CD14-positive monocyte (primary cell): Measurements from ENCODE around the gene APOL1. TPM values are rescaled to one million over a fixed set of nuclear protein-coding genes. Genes with fewer than 3 reads are reported as not detected.
"Not testable (repeated sequence)": the region's sequence is repeated elsewhere in the genome, so short reads cannot be mapped to it uniquely, and the experiment has no call there.

Experiments used
- DNase-seq, 3 donors: peaks; one replicate each; pipeline ENCODE4 v3.0.0-alpha.2; 2011 to 2022
- H2AFZ ChIP-seq: 2 replicates; pipeline ENCODE4 v1.6.0; 2012; ENCODE audit warnings: mild to moderate bottlenecking, low read depth, low read length, inconsistent platforms; ENCODE audit not compliant: insufficient read depth, poor library complexity, severe bottlenecking
- H3K27ac ChIP-seq, 2 donors: 1 replicate in 1 of 2; 2 replicates in 1 of 2; pipeline ENCODE4 v1.5.1; 2012 to 2013; ENCODE audit warnings: low read length in 2 of 2, control low read depth in 1 of 2, inconsistent platforms in 1 of 2, low read depth in 1 of 2, mild to moderate bottlenecking in 1 of 2
- H3K27me3 ChIP-seq, 2 donors: one replicate each; pipeline versions ENCODE4 v1.6.0 to v1.6.1; 2011 to 2013; ENCODE audit warnings: low read length in 2 of 2; ENCODE audit not compliant: control insufficient read depth in 2 of 2, insufficient read depth in 2 of 2
- H3K36me3 ChIP-seq, 2 donors: replicated peaks in 1 of 2; 1 replicate in 1 of 2; 2 replicates in 1 of 2; pipeline versions ENCODE4 v1.5.1 to v1.6.1; 2012 to 2013; ENCODE audit warnings: low read length in 2 of 2, control low read depth in 1 of 2, inconsistent platforms in 1 of 2, mild to moderate bottlenecking in 1 of 2; ENCODE audit not compliant: insufficient read depth in 2 of 2, control insufficient read depth in 1 of 2
- H3K4me1 ChIP-seq, 2 donors: 1 replicate in 1 of 2; 2 replicates in 1 of 2; pipeline versions ENCODE4 v1.5.1 to v1.6.1; 2012 to 2013; ENCODE audit warnings: low read length in 2 of 2, control low read depth in 1 of 2, inconsistent platforms in 1 of 2, mild to moderate bottlenecking in 1 of 2, moderate library complexity in 1 of 2; ENCODE audit not compliant: insufficient read depth in 2 of 2, control insufficient read depth in 1 of 2
- H3K4me2 ChIP-seq: replicated peaks from 2 replicates; pipeline ENCODE3; 2012; ENCODE audit warnings: low read length, moderate library complexity, mild to moderate bottlenecking; ENCODE audit not compliant: poor library complexity, severe bottlenecking; ENCODE audit errors: extremely low read depth
- H3K4me3 ChIP-seq, 3 experiments: fragments of 200-600 bp in 1 of 3; sonication (generic) in 1 of 3; replicated peaks in 1 of 3; 1 replicate in 2 of 3; 2 replicates in 1 of 3; pipeline ENCODE4 v1.5.1; 2011 to 2013; ENCODE audit warnings: low read length in 3 of 3, mild to moderate bottlenecking in 3 of 3, control low read depth in 2 of 3, low read depth in 2 of 3, inconsistent platforms in 1 of 3, moderate library complexity in 1 of 3
- H3K79me2 ChIP-seq: 2 replicates; pipeline ENCODE4 v1.6.0; 2012; ENCODE audit warnings: mild to moderate bottlenecking, control low read depth, inconsistent platforms, low read length, moderate library complexity; ENCODE audit not compliant: insufficient read depth
- H3K9ac ChIP-seq: 2 replicates; pipeline ENCODE4 v1.6.0; 2017; ENCODE audit warnings: low read length, mild to moderate bottlenecking; ENCODE audit not compliant: insufficient read depth, poor library complexity, severe bottlenecking
- H3K9me3 ChIP-seq, 2 donors: replicated peaks in 1 of 2; 1 replicate in 1 of 2; 2 replicates in 1 of 2; pipeline versions ENCODE4 v1.5.1 to v1.6.1; 2012 to 2013; ENCODE audit warnings: low read length in 2 of 2, control low read depth in 1 of 2; ENCODE audit not compliant: control insufficient read depth in 1 of 2, insufficient read depth in 1 of 2
- H4K20me1 ChIP-seq: 2 replicates; pipeline ENCODE4 v1.6.0; 2012; ENCODE audit warnings: mild to moderate bottlenecking, low read length, control low read depth, moderate library complexity; ENCODE audit not compliant: insufficient read depth
- H3K27ac Mint-ChIP-seq, 7 donors: one replicate each; pipeline ENCODE4 v1.8.0; 2020; ENCODE audit warnings: mild to moderate bottlenecking in 7 of 7, mixed read lengths in 7 of 7, moderate library complexity in 6 of 7, inconsistent platforms in 2 of 7
- H3K27me3 Mint-ChIP-seq, 3 donors: one replicate each; pipeline ENCODE4 v1.8.0; 2021 to 2022; ENCODE audit warnings: low read depth in 3 of 3, mild to moderate bottlenecking in 3 of 3, mixed read lengths in 3 of 3, moderate library complexity in 3 of 3, inconsistent platforms in 1 of 3
- H3K36me3 Mint-ChIP-seq, 2 donors: one replicate each; pipeline ENCODE4 v1.8.0; 2020; ENCODE audit warnings: mixed read lengths in 2 of 2, inconsistent platforms in 1 of 2, mild to moderate bottlenecking in 1 of 2
- H3K4me1 Mint-ChIP-seq: one replicate; pipeline ENCODE4 v1.8.0; 2020; ENCODE audit warnings: mild to moderate bottlenecking, mixed read lengths
- H3K4me3 Mint-ChIP-seq, 2 donors: one replicate each; pipeline ENCODE4 v1.8.0; 2020; ENCODE audit warnings: mild to moderate bottlenecking in 2 of 2, mixed read lengths in 2 of 2, moderate library complexity in 1 of 2
- H3K9me3 Mint-ChIP-seq, 7 donors: one replicate each; pipeline ENCODE4 v1.8.0; 2020 to 2022; ENCODE audit warnings: mixed read lengths in 7 of 7, mild to moderate bottlenecking in 6 of 7, moderate library complexity in 6 of 7, inconsistent platforms in 2 of 7
- WGBS: methylation state at CpG from one replicate; pipeline ENCODE4 v1.1.5; 2013; ENCODE audit warnings: missing lambda C conversion rate; ENCODE audit not compliant: insufficient coverage; 5-methylcytosine and 5-hydroxymethylcytosine counted together
- intact Hi-C, 2 donors: fragments of 100-400 bp; cut with micrococcal nuclease; formaldehyde crosslinking; loops; one replicate each; pipeline versions ENCODE4 v1.15.0 to v1.15.1; 2023
- polyA plus RNA-seq, 3 donors: library from polyadenylated mRNA; depleted of rRNA in 1 of 3; unstranded in 2 of 3; stranded (reverse) in 1 of 3; fragments of 300-500 nt in 2 of 3; fragments of >200 nt in 1 of 3; fragmentation: Illumina TruSeq in 2 of 3; gene quantifications; 1 replicate in 2 of 3; 2 replicates in 1 of 3; pipeline ENCODE4 v1.2.3, GENCODE V29; 2012 to 2021
- TF ChIP-seq, protein P1 (sequence below): fragments of 200-600 bp; IDR thresholded peaks from one replicate; pipeline ENCODE4 v1.8.0; 2022; ENCODE audit warnings: antibody characterized with exemption, mild to moderate bottlenecking

Gene APOL1
- polyA plus RNA-seq, 3 donors, result 3.4 to 7.5 (median 6.1) TPM

DNA sequence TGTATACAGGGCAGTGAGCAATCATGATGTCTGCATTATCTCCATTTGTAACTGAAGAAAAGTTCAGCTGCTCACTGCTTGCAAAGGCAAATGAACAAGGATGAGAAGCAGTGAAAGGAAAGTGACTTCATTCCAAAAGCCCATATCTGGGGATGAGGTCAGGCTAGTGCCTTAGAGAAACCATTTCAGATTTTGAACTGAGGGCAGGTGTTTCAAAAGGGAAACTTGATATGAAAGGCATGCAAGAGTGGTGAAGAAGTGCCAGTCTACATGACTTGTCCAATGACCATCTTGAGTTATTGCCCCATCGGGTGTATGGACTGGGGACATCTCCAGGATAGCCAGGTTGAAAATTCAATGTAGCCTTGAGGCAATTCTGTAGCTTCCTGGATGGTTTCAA lies 44.0 kb upstream of the APOL1 start:
- no peak overlapping the region for H3K9ac ChIP-seq
- H3K9me3 Mint-ChIP-seq, result peaks cover 2 to 15% (median 5%) of the 10 kb centered on the region in 7 donors
- intact Hi-C loops, result no loop called here
- peak overlapping the region in 1 of 2 donors; percentile 15 for H3K27ac ChIP-seq
- no peaks in the 10 kb centered on the region for H3K79me2 ChIP-seq
- H3K36me3 ChIP-seq, result no peaks in the 10 kb centered on the region
- H3K4me3 Mint-ChIP-seq, result no peak overlapping the region
- H3K27ac Mint-ChIP-seq, result peak overlapping the region in 5 of 7 donors; percentile 6 to 73 (median 28)
- H4K20me1 ChIP-seq, result no peaks in the 10 kb centered on the region
- 100% methylated on average over 1 of the region's 1 CpG for WGBS
- H3K36me3 Mint-ChIP-seq, result peaks cover 3 to 5% of the 10 kb centered on the region in 2 donors
- no peak overlapping the region for H2AFZ ChIP-seq
- no peak overlapping the region for H3K4me3 ChIP-seq
- TF ChIP-seq, protein P1, sequence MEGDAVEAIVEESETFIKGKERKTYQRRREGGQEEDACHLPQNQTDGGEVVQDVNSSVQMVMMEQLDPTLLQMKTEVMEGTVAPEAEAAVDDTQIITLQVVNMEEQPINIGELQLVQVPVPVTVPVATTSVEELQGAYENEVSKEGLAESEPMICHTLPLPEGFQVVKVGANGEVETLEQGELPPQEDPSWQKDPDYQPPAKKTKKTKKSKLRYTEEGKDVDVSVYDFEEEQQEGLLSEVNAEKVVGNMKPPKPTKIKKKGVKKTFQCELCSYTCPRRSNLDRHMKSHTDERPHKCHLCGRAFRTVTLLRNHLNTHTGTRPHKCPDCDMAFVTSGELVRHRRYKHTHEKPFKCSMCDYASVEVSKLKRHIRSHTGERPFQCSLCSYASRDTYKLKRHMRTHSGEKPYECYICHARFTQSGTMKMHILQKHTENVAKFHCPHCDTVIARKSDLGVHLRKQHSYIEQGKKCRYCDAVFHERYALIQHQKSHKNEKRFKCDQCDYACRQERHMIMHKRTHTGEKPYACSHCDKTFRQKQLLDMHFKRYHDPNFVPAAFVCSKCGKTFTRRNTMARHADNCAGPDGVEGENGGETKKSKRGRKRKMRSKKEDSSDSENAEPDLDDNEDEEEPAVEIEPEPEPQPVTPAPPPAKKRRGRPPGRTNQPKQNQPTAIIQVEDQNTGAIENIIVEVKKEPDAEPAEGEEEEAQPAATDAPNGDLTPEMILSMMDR, result no peak
- peaks cover 70% of the 10 kb centered on the region for H3K4me1 Mint-ChIP-seq
- H3K27me3 ChIP-seq, result no peaks in the 10 kb centered on the region
- H3K9me3 ChIP-seq, result peaks cover 0 to 3% of the 10 kb centered on the region in 2 donors
- no peak overlapping the region for H3K4me2 ChIP-seq
- H3K27me3 Mint-ChIP-seq, result peaks cover 0 to 3% (median 0%) of the 10 kb centered on the region in 3 donors
- peaks cover 67 to 73% of the 10 kb centered on the region in 2 donors for H3K4me1 ChIP-seq
- no peak for DNase-seq

DNA sequence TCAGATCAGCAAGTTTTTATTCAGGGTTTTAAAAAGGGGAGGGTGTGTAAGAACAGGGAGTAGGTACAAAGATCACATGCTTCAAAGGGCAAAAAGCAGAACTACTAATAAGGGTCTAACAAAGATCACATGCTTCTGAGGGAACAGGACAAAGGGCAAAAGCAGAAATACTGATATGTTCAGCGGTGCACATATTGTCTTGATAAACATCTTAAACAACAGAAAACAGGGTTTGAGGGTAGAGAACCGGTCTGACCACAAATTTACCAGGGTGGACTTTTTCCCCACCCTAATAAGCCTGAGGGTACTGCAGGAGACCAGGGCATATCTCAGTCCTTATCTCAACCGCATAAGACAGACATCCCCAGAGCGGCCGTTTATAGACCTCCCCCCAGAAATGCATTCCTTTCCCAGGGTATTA lies 43.4 kb upstream of the APOL1 start:
- 0% methylated on average over 1 of the region's 5 CpGs for WGBS
- intact Hi-C loops, DNase-seq, H3K36me3 Mint-ChIP-seq, H3K79me2 ChIP-seq, H3K36me3 ChIP-seq, H3K4me2 ChIP-seq, H4K20me1 ChIP-seq, H3K9ac ChIP-seq, H3K27me3 ChIP-seq, H2AFZ ChIP-seq, H3K27me3 Mint-ChIP-seq, H3K9me3 ChIP-seq: not testable (repeated sequence)
- peak overlapping the region in 1 of 2 donors; percentile 17 for H3K4me3 Mint-ChIP-seq
- peak overlapping the region in 6 of 7 donors; percentile 6 to 85 (median 71) for H3K27ac Mint-ChIP-seq
- H3K4me1 ChIP-seq, result peaks cover 65 to 71% of the 10 kb centered on the region in 2 donors
- H3K27ac ChIP-seq, result peak overlapping the region in 1 of 2 donors; percentile 15
- H3K9me3 Mint-ChIP-seq, result peaks cover 2 to 15% (median 5%) of the 10 kb centered on the region in 7 donors
- H3K4me3 ChIP-seq, result peak overlapping the region in 1 of 3 experiments; percentile 49
- peaks cover 74% of the 10 kb centered on the region for H3K4me1 Mint-ChIP-seq
